ENCODE measurements around the gene ALG9.
"Not testable (repeated sequence)": the region's sequence is repeated elsewhere in the genome, so short reads cannot be mapped to it uniquely, and the experiment has no call there.

Gene ALG9

DNA sequence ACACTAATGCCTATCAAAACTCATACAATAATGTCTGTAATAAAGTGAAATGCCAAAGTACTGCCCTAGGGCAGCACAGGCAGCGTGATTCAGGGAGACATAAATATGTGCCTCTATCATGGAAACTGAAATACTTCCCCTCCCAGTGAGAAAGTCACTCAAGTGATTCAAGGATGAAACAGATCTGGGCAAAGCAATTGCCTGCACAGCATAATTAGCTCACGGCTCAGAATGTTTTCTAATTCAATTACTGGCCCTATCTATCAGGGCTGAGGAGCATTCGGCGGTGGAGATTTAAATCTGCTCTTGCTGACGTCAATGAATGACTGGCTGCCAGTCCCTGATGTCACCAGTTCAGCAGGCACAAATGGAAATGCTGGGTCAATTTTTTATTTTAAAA is 77.5 kb downstream of the ALG9 start:
- DNase-seq (ENCODE audit: low read depth) = no peak

DNA sequence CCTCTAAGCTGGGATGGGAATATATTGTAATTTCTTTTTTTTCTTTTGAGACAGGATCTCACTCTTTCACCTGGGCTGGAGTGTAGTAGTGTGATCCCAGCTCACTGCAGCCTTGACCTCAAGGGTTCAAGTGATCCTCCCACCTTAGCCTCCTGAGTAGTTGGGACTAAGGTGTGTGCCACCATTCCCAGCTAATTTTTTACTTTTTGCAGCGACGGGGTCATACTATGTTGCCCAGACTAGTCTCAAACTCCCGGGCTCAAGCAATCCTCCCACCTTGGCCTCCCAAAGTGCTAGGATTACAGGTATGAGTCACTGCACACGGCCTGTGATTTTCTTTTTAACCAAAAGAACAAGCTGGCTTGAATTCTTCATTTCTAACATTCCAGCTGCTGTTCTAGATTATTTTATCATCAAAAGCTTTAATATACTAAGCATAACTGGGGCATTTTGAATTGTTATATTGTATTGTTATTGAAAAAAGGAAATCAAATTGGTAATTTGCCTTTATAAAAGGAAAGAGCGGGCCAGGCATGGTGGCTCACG is 78.4 kb downstream of the ALG9 start:
- no peak for DNase-seq (ENCODE audit: low read depth)

DNA sequence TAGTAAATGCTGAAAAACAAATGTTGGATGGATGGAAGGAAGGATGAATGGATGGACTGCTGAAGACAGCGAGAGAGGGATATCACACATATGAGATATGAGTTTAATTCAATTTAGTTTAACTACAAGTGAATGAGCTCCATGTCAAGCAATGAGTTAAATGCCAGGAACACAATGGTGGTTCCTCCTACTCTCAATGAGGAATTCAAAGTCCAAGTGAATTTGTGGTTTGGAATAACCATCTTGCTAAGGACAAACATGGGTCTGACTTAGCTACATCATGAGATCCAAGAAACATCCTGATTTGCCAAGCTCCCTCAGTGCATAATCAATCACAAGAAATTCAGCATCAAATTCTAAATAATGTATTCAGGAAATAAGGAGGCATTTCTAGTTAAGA is 79.1 kb downstream of the ALG9 start:
- DNase-seq (ENCODE audit: low read depth) = no peak

DNA sequence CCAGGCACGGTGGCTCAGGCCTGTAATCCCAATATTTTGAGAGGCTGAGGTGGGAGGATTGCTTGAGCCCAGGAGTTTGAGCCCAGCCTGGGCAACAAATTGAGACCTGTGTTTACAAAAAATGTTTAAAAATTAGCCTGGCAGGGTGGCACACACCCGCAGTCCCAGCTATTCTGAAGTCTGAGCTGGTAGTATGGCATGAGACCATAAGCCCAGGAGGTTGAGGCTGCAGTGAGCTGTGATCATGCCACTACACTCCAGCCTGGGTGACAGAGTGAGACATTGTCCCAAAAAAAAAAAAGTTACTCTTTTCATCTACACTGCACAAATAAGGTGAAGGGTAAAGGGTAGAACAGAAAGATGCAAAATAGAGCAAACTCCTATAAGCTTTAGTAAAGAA is 82.9 kb downstream of the ALG9 start:
- DNase-seq (ENCODE audit: low read depth) = no peak

DNA sequence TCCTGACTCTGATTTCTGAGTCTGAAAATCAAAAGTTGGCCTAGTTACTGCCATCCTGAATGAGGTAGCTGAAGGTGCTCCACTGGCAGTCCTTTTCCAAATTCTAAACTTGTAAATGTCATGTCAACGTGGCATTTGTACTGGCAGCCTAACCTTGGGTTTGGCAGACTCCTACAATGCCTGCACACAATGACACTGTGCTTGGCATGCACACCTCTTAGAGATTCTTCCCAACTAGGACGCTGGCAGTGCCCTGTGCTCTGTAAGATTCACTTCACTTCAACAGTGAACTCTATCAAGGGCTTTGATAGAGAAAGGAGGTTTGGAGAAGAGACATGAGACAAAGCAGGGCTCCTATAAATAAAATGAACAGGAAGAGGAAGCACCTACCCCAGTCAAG is 83.3 kb downstream of the ALG9 start:
- no peak for DNase-seq (ENCODE audit: low read depth)

DNA sequence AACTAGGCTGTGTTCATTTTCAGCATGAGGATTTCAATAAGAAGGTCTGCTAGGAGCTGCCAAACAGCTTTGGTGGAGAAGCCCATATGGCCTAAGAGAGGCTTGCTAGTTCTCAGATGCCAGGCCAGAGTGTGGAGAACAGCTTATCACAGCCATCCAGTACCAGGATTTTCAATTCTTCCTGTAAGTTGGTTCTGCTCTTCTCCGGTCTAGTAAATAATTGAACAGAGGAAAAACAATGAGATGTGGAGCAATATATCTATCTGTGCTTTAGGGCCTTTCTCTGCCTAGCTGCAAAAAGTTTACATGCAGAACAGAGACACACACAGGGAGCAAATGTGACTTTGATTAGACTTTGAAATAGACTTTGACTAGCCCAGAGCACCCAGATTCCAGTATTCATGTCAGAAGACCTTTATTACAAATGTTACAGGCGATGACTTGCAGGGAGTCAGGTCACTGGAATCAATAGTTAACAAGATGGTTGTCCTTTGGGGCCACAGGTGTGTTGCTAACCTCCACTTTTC is 85.4 kb downstream of the ALG9 start:
- DNase-seq (ENCODE audit: low read depth) = no peak

DNA sequence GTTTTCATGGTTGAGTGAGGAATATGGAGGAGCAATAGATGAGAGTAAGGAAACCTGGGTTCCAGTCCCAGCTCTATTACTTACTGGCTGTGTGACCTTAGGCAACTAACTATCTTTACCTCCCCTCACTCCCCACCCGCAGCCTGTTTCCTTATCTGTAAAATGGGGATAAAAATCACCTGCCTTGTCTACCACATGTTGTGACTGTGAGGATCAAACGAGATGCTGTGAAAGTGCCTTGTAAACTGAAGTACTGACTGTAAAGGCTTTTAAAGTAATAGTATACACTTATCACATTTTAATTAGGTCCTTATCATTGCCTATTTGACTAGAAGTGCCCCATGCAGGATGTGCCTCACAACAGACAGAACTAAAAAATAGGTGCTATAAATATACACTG is 86.3 kb downstream of the ALG9 start:
- no peak for DNase-seq (ENCODE audit: low read depth)

DNA sequence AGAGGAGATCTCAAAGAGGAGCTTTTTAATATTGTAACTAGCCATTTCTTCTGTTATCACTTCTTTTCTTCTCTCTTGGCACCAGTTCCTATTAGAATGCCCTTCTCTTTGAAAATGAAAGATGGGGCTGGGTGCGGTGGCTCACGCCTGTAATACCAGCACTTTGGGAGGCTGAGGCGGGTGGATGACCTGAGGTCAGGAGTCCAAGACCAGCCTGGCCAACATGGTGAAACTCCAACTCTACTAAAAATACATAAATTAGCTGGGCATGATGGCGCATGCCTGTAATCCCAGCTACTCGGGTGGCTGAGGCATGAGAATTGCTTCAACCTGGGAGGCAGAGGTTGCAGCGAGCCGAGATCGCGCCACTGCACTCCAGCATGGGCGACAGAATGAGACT is 87.1 kb downstream of the ALG9 start:
- not testable (repeated sequence) for DNase-seq (ENCODE audit: low read depth)

DNA sequence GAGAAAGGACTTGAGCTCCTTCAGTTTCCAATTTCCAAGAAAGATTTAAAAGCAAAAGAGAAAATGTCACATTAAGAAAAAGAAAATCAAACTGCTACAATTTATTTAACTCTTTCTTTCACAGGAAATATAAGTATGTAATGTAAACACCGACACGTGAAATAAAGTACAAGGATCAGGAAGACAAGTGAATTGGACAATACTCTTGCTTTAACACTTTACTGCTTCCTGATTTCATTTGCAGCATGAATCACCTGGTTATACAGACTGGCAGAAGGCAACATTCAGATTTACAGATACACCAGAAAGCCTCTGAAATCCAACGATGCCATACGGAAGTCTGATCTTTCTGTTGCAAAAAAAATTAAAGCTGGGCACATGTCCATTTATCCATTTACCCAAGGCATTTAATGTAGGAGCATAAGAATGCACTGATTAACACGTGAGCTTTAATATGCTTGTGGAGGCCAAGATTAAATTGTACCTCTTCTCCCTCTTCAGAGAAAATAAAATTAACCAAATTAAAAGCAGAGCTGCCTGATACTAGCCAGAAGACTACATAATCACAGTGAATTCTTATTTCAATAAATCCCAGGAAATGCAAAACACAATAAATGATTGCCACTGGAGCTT is 89.2 kb downstream of the ALG9 start:
- DNase-seq (ENCODE audit: low read depth) = no peak

DNA sequence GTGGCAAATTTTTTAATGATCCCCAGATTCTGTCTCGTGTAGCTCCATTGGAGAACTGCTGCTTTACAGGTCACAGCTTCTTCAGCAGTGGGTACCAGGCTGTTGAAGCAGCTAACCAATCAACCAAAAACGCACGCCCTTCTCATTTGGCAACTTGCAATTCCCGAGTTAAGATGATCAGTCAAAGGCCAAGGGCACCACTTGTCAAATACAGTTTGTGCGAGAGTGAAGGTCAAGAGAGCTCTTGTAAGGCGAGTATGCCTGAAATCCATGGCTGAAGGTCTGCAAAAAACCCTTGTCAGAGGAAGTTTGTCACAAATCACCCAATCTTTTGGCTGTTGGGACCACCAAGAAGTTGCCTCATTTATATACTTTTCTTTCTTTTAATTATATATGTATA is 92.3 kb downstream of the ALG9 start:
- DNase-seq (ENCODE audit: low read depth) = no peak

DNA sequence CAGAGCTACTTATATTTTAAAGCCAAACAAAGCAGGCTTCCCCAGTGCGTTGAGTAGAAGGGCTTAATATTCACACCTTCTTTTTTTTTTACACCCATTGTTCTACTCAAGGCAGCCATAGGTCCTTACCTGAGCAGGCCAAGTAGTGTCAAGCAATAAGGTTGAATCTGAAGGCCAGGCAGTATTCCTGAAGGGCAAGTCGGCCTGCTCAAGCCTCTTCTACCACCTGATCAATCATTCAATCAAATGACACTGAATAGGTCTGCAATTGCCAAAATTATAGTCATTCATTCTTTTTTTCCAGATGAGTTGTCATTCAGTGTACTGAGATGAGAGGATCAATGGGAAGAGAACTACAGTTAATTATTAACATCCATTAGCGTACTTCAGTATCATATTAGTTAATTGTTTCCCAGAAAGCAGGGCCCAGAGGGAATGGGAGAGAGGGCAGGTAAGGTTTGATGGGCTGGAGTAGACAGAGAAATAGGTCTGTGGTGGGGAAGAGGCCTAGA is 93.3 kb downstream of the ALG9 start:
- no peak for DNase-seq (ENCODE audit: low read depth)

DNA sequence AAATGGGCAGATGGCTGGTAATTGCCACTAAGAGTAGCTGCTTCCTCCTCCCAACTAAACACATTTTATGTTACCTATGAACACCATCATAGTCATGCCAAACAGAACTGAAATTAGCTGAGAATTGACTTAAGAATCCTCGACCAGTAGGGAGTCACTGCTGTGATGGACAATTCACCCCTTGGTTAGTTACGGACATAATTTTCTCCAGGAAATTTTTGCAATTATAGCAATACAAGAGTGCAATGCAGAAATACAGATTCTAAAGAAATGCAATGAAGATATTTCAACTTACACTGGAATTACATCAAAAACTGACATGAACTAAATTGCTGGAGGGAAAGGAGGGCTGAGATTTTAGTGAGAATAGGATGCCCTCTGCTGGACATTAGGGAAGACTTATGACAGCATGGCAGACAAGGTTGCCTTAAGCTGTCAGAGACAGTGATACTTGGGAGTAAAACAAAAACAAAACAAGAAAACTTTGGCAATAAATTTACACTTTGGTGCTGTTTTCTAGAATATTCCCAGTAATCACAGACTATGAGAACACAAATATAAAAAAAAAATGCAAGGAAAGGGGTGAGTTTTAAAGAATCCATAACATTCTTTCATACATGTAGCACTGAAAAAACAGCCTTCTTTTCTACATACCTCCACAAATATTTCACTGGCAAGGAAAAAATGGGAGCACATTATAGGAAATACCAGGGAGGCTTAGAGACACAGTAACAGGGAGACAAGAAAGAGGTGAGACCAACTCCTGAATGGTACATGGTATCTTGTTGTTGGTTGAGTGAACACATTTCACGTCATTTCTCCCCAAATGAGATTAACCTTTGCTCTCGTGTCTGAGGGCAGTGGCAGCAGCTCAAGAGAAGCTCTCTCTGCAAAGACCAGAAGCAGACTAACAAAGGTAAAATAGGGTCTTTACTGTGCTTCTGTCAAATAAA is 94.0 kb downstream of the ALG9 start:
- no peak for DNase-seq (ENCODE audit: low read depth)

DNA sequence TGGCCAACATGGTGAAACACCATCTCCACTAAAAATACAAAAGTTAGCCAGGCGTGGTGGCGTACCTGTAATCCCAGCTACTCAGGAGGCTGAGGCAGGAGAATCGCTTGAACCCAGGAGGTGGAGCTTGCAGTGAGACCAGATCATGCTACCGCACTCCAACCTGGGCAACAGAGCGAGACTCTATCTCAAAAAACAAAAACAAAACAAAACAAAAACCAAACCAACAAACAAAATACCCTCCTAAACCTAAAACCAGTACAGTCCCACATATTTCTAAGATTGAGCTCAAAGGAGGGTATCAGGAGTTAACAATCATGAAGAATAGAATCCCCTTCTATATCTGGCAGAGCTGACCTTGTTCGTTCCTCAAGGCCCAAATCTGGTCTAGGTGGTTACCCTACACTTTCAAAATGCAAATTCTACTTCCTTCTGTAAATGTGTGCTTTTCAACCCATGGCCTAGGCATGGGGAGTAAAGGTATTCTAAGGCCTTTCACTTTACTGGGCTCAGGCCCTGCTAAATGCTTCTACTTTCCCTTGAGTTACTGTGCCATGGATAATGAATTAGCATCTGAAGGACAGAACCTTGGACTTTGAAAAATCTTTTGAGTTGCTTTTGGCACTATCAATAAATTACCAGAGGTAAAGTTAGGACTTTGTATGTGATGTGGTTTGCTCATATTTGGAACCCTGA is 94.8 kb downstream of the ALG9 start:
- DNase-seq (ENCODE audit: low read depth) = no peak

DNA sequence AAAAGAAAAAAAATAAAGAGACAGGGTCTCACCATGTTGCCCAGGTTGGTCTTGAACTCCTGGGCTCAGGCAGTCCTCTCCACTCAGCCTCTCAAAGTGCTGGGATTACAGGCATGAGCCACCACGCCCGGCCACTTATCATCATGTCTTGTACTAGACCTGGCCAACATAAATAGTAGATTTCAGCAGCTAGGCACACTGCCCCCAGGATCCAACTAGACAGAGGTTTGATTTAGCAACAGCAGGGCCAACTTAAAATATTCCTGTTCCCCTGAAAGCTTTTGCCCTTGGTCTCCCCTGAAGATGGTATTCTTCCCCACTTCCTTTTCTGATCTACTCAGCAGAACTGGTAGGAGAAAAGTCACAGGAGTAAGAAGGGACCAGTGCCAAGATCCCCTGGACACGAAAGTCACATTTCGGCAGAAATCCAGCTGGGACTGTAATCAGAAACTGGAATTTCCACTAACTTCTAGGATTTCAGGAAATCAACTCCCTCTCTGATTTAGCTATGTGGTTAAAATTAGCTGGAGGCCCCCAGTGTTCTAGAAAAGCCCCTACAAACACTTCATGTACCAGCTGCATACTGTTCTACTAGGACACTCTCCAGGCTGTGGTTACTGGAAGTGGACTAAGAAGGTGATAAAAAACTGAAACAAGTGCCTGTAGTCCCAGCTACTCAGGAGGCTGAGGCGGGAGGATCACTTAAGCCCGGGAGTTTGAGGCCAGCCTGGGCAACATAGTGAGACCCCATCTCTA is 96.2 kb downstream of the ALG9 start:
- DNase-seq (ENCODE audit: low read depth) = no peak

DNA sequence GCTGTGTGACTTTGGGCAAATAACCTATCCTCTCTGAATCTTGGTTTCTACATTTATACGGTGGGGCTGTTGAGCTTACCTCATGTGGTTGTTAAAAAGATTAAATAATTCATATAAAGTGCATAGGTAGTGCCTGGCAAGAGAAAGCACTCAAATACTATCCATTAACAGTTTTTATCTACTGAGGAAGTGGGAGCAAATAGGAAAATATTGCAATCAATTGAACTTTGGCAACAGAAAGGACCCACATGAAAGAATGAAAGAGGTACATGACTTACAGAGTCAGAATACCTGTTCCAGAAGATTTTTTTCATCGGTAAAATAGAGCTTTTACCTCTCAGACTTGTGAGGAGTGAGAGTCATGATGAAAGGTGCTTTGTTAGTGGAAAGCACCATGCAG is 98.8 kb downstream of the ALG9 start:
- no peak for DNase-seq (ENCODE audit: low read depth)

DNA sequence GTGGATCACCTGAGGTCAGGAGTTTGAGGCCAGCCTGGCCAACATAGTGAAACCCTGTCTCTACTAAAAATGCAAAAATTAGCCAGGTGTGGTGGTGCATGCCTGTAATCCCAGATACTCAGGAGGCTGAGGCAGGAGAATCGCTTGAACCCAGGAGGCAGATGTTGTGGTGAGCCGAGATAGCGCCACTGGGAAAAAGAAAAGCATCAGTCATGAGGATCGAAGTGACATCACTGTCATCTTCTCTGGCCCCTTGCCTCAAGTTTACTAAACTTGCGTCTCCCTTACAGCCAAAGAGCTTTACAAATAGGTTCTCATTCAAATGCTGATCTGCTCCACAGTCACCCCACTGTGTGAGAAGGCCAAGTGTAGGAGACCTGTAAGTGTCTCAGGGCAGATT is 100.2 kb downstream of the ALG9 start:
- not testable (repeated sequence) for DNase-seq (ENCODE audit: low read depth)

DNA sequence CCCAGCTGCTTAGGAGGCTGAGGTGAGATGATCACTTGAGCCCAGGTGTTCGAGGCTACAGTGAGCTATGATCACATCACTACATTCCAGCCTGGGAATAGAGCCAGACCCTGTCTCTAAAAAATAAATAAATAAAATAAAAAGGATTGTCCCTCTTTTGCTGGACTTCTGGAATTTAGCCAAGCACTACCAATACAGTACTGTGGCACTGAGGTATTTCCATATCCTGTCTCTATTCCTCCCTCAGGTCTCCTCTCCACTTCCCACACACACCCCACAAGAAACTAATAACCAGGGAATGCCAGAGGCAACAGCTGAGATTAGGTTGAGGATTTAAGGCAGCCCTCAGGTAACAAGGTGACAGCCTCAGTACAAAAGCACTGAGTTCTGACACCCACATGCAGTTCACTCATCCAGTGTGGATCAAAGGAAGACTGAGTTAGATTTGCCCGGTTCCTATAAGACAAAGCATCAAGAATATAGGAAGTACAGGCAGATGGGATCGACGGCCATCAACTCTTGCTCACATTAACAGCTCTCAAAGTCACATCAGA is 100.7 kb downstream of the ALG9 start:
- no peak for DNase-seq (ENCODE audit: low read depth)

DNA sequence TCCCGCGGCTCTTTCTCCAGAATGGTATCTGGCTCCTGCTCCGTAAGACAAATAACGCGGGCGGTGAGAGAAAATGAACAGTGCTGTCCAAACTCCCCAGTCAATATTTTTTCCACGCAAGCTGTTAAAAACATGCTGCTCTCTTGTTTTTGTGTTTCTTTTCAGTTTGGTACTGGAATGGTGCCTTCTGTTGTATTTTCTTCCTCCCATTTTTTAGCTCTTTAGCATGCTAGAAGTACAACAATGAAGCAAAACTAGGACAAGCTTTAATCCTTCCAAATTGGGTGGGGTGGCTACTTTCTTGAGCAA is 104.6 kb downstream of the ALG9 start:
- no peak for DNase-seq (ENCODE audit: low read depth)

DNA sequence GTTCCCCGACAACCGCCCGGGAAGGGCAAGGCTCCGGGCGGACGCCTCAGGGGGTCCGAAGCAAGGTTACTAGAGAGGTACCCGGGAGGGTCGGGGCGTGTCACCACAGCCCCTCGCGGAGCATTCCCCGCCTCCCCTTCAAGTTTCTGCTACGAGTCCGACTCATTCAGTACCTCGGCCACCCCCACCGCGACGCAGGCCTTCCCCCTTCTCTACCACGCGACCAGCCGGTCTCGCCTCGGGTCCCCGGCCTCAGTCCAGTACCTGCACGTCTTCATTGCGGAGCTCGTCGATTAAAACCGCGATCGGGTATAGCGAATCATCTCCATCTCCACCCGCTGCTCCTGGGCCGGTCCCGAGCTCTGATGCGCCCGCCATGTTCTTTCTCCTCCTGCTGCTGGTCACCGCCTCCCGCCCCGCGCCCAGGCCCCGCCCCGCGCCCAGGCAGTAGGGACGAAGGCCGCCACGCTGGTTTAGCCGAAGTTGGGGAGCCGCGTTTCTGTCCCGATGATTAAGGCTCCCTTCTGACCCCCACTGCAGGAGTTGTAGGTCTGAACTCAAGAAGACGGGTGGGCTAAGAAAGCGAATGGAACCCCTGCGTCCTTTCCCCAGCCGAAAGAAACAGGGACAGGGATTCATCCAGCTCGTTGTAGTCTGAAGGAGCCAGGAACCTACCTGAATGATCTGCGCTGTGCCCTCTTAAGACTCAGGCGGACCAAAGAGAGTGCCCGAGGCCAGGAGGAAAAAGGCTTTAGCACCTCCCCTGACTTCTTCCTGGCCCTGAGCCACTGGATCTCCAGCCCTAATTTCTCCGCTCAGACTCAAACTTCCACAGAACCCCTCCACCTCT is 105.2 kb downstream of the ALG9 start, which contains the start of gene PPP2R1B:
Gene PPP2R1B, minus strand, starts transcription at position 406 of the 850 bp plus-strand sequence. Its CDS starts 28 bp downstream, at position 378.
- peak; percentile 45 for DNase-seq (ENCODE audit: low read depth)

DNA sequence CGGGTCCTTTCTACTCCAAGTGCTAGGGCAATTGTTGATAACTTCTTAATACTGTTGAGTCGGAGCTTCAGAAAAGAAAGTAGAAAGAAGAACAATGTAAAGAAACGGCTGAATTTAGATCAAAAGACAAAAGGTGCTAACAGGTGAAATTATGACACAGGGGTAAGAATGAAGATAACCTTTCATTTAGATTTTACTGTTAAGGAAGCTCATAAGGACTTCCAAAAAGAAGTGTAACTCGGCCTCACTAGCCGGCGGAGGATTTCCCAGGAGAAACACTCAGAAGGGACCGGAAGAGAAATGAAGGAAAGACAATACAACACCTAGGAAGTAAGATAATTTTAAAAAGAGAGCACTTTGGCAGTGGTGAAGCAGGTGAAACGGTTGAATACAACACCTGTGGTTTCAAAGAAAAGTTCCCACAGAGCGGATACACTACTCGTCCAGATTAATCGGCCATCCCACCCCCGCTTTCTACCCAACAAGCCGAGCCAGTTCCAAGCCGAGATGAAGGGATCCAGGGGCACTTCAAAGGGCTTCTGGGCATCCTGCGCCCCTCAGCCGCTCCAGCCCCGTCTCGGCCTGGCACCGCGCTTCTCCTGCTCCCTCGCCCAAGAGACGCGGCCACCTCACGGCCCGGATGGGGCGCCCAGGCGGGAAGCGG is 105.9 kb downstream of the ALG9 start:
- no peak for DNase-seq (ENCODE audit: low read depth)
